ENCODE results near the gene NPTX1. TPM values are rescaled to one million over a fixed set of nuclear protein-coding genes. Genes with fewer than 3 reads are reported as not detected.

The NPTX1 gene
- total RNA-seq, 2 donors from 2014 or later, result 0.56 to 0.68 TPM

DNA sequence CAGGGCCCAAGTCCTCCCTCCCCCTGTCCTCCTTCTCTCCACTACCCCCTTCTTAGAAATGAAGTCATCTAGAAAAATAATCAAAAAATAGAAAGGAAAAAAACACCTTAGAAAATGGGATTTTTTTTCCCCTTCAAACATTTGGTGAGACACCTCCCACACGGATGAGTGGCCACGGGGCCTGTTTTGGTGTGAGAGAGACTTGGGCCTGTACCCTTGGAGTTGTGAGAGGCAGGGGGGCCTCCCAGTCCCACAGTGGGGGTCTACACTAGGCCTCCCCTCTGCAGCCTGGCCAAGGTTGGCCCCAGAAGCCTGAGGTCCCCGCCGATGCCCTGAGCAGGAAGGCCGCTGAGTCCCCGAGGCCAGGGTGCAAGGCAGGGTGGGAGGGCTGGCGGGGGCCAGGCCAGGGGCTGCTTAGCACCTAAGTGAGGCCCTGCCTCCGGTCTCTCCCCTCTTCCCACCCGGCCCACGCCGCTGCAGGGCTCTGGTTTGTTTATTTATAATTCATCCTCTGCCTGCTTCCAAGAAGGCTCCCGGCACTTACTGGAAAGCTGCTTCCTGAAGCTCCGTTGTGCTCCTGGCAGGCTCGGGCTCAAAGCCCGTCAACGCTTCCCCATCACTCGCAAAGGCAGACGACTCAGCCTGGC lies 26.4 kb downstream of the NPTX1 start:
- Histone ChIP-seq H3K4me3 (no peak overlapping the region), H3K36me3 (no peaks in the 10 kb centered on the region), H3K4me1 (ENCODE audit: control insufficient read depth in 1 of 2, low read depth in 2 of 2) (peaks cover 13 to 41% of the 10 kb centered on the region in 2 donors), H3K9me3 (no peaks in the 10 kb centered on the region), H3K27ac (peak overlapping the region; percentile 68 to 75), H3K27me3 (replicated peaks; ENCODE audit: insufficient read depth) (no peaks in the 10 kb centered on the region)
- ATAC-seq (ENCODE audit: insufficient number of reproducible peaks, low FRiP score, low read depth) (no peak), DNase-seq (ENCODE audit: low spot score) (no peak)
- TF ChIP-seq, protein P1, sequence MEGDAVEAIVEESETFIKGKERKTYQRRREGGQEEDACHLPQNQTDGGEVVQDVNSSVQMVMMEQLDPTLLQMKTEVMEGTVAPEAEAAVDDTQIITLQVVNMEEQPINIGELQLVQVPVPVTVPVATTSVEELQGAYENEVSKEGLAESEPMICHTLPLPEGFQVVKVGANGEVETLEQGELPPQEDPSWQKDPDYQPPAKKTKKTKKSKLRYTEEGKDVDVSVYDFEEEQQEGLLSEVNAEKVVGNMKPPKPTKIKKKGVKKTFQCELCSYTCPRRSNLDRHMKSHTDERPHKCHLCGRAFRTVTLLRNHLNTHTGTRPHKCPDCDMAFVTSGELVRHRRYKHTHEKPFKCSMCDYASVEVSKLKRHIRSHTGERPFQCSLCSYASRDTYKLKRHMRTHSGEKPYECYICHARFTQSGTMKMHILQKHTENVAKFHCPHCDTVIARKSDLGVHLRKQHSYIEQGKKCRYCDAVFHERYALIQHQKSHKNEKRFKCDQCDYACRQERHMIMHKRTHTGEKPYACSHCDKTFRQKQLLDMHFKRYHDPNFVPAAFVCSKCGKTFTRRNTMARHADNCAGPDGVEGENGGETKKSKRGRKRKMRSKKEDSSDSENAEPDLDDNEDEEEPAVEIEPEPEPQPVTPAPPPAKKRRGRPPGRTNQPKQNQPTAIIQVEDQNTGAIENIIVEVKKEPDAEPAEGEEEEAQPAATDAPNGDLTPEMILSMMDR (IDR thresholded peaks at IDR 0.05), result no peak

DNA sequence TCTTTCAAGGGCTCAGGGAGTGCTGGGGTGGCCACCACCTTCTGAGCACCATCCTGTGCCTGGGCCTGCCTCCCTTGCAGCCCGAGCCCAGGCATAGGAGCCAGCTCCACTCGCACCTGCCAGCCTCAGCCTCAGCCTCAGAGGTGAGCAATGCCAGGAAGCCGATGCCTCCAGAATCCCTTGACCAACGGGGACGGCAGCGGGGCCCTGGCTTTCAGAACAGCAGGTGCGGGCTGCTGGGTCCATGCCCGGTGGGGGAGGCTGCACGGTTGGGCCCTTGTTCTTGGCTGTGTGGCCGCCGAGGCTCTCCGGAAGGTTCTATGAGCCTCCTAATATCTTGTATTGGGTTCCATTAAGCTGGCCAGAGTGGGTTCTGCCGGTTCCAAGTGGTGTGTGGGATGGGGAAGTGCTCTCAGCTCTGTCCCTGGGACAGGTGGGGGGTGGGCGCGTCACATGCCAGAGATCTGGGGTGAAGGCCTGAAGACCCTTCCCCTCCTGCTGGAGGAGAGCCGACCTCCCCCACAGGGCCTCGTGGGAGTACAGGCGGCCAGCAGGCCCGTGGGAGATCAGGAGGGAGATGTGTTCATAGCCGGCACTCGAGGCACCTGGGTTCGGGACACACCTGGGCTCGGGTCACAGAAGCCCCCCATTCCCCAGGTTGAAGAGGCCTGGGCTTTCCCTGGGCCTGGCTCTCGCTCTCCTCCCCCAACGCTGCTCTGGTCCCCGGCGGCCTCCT lies 27.0 kb downstream of the NPTX1 start:
- no peaks in the 10 kb centered on the region for H3K36me3 ChIP-seq
- peak overlapping the region; percentile 68 to 75 for H3K27ac ChIP-seq
- TF ChIP-seq, protein P1 (IDR thresholded peaks at IDR 0.05), result no peak
- ATAC-seq (ENCODE audit: insufficient number of reproducible peaks, low FRiP score, low read depth) (no peak), DNase-seq (ENCODE audit: low spot score) (no peak)
- no peaks in the 10 kb centered on the region for H3K27me3 ChIP-seq (replicated peaks; ENCODE audit: insufficient read depth)
- no peaks in the 10 kb centered on the region for H3K9me3 ChIP-seq
- H3K4me1 ChIP-seq (ENCODE audit: control insufficient read depth in 1 of 2, low read depth in 2 of 2), result peaks cover 13 to 41% of the 10 kb centered on the region in 2 donors
- H3K4me3 ChIP-seq, result no peak overlapping the region

DNA sequence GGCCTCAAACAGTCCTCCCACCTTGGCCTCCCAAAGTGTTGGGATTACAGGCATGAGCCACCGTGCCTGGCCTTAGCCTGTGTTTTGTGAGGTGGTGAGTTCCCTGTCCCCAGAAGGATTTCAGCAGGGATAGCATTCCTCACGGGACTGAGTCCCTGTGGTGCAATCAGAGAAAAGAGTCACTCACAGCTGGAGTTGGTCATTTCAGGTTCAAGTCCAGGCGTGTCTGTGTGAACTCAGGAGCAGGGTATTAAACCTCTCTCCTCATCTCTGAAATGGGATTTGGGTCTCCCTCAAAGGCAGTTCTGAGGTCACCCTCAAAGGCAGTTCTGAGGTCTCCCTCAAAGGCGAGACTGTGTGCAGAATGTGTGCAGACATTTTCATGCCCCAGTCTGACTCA lies 28.6 kb downstream of the NPTX1 start:
- TF ChIP-seq, protein P1 (IDR thresholded peaks at IDR 0.05), result no peak
- Histone ChIP-seq H3K36me3 (no peaks in the 10 kb centered on the region), H3K4me3 (no peak overlapping the region), H3K4me1 (ENCODE audit: control insufficient read depth in 1 of 2, low read depth in 2 of 2) (peaks cover 9 to 33% of the 10 kb centered on the region in 2 donors), H3K9me3 (no peaks in the 10 kb centered on the region), H3K27me3 (replicated peaks; ENCODE audit: insufficient read depth) (no peaks in the 10 kb centered on the region), H3K27ac (no peak overlapping the region)
- DNase-seq (ENCODE audit: low spot score), result no peak
- ATAC-seq (ENCODE audit: insufficient number of reproducible peaks, low FRiP score, low read depth), result no peak

DNA sequence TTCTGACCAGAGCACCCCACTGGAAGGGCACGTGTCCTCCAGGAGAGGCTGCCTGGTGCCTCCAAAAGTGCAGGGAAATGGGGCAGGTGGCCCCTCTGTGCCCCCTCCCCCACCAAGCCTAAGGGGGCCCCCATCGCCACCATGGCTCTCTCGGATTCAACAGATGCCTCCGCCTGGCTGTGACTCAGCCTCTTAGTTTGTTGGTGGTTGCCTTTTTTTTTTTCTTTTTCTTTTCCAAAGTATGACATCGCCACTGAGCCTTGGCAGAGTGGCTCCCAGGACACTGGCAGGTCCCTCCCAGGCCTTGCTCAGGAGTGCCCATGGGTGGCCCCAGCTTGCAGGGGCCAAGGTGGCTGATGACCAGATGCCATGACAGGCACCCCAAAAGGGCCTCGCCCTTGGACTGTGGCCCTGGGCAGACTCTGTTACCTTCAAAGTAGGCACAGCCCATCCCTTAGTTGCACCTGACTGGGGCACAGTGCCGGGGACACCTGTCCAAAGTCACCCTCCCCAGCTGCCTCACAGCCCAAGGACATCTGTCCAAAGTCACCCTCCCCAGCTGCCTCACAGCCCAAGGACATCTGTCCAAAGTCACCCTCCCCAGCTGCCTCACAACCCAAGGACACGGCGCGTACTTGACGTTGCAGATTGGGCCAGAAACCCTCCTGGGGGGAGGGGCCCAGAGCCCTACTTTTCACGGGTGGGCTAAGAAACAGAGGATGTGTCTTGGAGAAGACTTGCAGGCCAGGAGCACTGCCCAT lies 29.6 kb downstream of the NPTX1 start:
- DNase-seq (ENCODE audit: low spot score) (no peak), ATAC-seq (ENCODE audit: insufficient number of reproducible peaks, low FRiP score, low read depth) (no peak)
- TF ChIP-seq, protein P1 (IDR thresholded peaks at IDR 0.05), result no peak
- Histone ChIP-seq H3K27ac (no peak overlapping the region), H3K27me3 (replicated peaks; ENCODE audit: insufficient read depth) (no peaks in the 10 kb centered on the region), H3K9me3 (no peaks in the 10 kb centered on the region), H3K4me1 (ENCODE audit: control insufficient read depth in 1 of 2, low read depth in 2 of 2) (peaks cover 9 to 33% of the 10 kb centered on the region in 2 donors), H3K4me3 (no peak overlapping the region), H3K36me3 (no peaks in the 10 kb centered on the region)

DNA sequence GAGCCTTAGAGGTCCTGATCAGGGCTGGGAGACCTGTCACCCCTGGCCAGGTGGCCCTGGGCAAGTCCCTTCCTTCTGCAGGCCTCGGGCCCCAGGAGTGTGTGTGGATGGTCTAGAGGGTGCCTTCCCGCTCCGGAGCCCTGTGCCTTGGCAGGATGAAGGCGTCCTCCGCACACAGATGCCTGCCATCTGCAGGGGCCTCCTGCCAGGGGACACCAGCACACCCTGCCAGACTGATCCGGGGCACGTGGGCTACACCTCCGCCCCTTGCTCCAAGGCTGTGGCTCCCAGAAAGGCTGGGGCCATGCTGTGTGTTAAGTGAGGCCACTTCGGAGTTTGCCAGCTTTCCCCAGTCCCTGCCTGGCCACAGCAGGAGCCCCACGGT lies 30.7 kb downstream of the NPTX1 start:
- Histone ChIP-seq H3K27me3 (replicated peaks; ENCODE audit: insufficient read depth) (no peaks in the 10 kb centered on the region), H3K4me1 (ENCODE audit: control insufficient read depth in 1 of 2, low read depth in 2 of 2) (peaks cover 8 to 30% of the 10 kb centered on the region in 2 donors), H3K9me3 (no peaks in the 10 kb centered on the region), H3K36me3 (no peaks in the 10 kb centered on the region), H3K4me3 (no peak overlapping the region), H3K27ac (no peak overlapping the region)
- no peak for ATAC-seq (ENCODE audit: insufficient number of reproducible peaks, low FRiP score, low read depth)
- TF ChIP-seq, protein P1 (IDR thresholded peaks at IDR 0.05), result no peak
- no peak for DNase-seq (ENCODE audit: low spot score)

Data from thoracic aorta (tissue), 2 donors.